Endodermal cell (in vitro differentiated cells): ENCODE measurements around the gene FTO. TPM values are rescaled to one million over a fixed set of nuclear protein-coding genes. Genes with fewer than 3 reads are reported as not detected.

ENCODE experiments used
- DNase-seq: peaks from one replicate; pipeline ENCODE4 v3.0.0-alpha.2; 2017
- H3K27ac ChIP-seq: 2 replicates; pipeline ENCODE4 v1.5.1; 2013; ENCODE audit warnings: mild to moderate bottlenecking, low read depth, low read length, moderate library complexity
- H3K27me3 ChIP-seq: 2 replicates; pipeline ENCODE4 v1.6.1; 2013; ENCODE audit warnings: mild to moderate bottlenecking, low read length, moderate library complexity; ENCODE audit not compliant: insufficient read depth, control insufficient read depth, poor library complexity, severe bottlenecking
- H3K36me3 ChIP-seq: 2 replicates; pipeline ENCODE4 v1.7.0; 2013; ENCODE audit warnings: mild to moderate bottlenecking, low read length, moderate library complexity; ENCODE audit not compliant: control insufficient read depth, insufficient read depth
- H3K4me1 ChIP-seq: one replicate; pipeline ENCODE4 v1.7.0; 2013; ENCODE audit warnings: low read length; ENCODE audit not compliant: control insufficient read depth, insufficient read depth
- H3K4me3 ChIP-seq: 2 replicates; pipeline ENCODE4 v1.5.1; 2013; ENCODE audit warnings: mild to moderate bottlenecking, low read length, moderate library complexity
- H3K9ac ChIP-seq: 2 replicates; pipeline ENCODE4 v1.6.1; 2013; ENCODE audit warnings: mild to moderate bottlenecking, low read length, moderate library complexity; ENCODE audit not compliant: poor library complexity, severe bottlenecking; ENCODE audit errors: extremely low read depth
- H3K9me3 ChIP-seq: 2 replicates; pipeline ENCODE4 v1.6.1; 2013; ENCODE audit warnings: mild to moderate bottlenecking, low read length, moderate library complexity; ENCODE audit not compliant: control insufficient read depth
- H3K27ac Mint-ChIP-seq: 2 replicates; pipeline ENCODE4 v1.8.0; 2020; ENCODE audit warnings: mixed read lengths
- H3K27me3 Mint-ChIP-seq: 2 replicates; pipeline ENCODE4 v1.8.0; 2021; ENCODE audit warnings: mild to moderate bottlenecking, mixed read lengths; ENCODE audit not compliant: insufficient read depth
- H3K36me3 Mint-ChIP-seq: 2 replicates; pipeline ENCODE4 v1.8.0; 2020; ENCODE audit warnings: low read depth, mixed read lengths
- H3K4me1 Mint-ChIP-seq: 2 replicates; pipeline ENCODE4 v1.8.0; 2020; ENCODE audit warnings: mixed read lengths
- H3K4me3 Mint-ChIP-seq: 2 replicates; pipeline ENCODE4 v1.8.0; 2020; ENCODE audit warnings: mild to moderate bottlenecking, moderate library complexity, mixed read lengths
- H3K9me3 Mint-ChIP-seq: 2 replicates; pipeline ENCODE4 v1.8.0; 2020; ENCODE audit warnings: mild to moderate bottlenecking, mixed read lengths
- WGBS, 2 experiments: methylation state at CpG; one replicate each; pipeline versions ENCODE4 v1.1.5 to v1.1.7; 2013; ENCODE audit warnings: missing lambda C conversion rate in 2 of 2, mixed read lengths in 1 of 2; ENCODE audit not compliant: insufficient coverage in 1 of 2, insufficient read length in 1 of 2; 5-methylcytosine and 5-hydroxymethylcytosine counted together
- total RNA-seq, 2 donors: library from RNA; stranded (reverse); fragmentation: NEBNext Ultra II Directional in 1 of 2; extraction: Animal tissue kit (Norgen Biotek cat#: 25700) in 1 of 2; gene quantifications; 2 replicates in 1 of 2; 3 replicates in 1 of 2; pipeline ENCODE4 v1.2.1, GENCODE V29; 2021
- TF ChIP-seq, protein P1 (sequence below): fragments of 200-600 bp; sonication (generic); conservative IDR thresholded peaks from 2 replicates; pipeline ENCODE4 v1.5.0; 2021; ENCODE audit warnings: antibody characterized with exemption, mild to moderate bottlenecking

The FTO gene
- total RNA-seq, 2 donors from 2014 or later, result 80.3 to 102 TPM

DNA sequence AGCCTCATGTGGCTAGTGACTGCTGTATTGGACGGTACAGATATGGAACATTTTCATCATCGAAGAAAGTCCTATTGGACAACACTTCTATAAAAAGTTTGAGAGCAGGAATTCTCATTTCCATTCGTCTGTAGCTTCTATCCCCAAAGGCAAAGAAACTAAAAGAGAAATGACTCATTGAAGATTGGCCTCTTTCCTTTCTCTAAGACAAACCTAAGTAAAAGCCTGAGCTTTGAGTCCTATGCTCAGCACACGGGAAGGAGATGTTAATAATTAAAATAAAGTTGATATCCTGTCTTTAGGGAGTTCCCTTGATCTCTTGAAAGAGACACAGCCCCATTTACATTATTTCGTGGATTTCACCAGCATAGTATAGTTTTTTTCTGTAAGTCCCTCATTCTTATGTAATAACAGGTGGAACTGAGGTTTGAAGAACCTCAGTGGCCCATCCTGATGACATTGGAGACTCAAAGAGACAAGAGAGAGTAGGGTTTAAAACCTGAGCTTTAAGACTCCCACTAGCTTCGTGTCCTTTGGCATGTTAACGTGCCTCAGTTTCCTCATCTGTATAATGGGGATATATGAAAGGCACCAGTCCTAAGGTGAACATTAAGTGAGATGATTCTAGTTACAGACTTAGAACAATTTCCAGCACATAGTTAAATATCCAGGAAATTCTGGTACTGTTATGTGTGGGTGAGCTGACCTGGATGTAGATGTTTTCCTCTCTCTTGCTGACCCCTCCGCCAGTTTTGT lies 408.7 kb downstream of the FTO start:
- no peak overlapping the region for H3K27ac Mint-ChIP-seq

DNA sequence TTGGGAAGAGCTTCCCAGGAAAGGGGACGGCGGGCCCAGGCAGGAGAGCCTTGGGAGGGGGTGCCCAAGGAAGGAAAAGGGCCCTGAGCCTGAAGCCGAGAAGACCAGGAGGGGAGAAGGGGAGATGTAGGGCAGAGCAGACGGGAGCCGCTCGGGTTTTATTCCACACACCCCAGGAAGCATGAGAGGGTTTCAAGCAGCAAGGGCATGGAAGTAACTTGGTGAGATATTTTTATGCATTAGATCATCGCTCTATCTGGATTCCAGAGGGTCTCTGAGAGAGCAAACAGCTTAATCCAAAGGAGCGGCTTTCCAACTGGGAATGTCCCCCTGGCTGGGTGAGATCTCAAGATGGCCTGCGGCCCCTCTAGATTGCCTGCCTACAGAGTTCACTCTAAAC lies 411.6 kb downstream of the FTO start:
- Histone ChIP-seq H3K4me3 (no peak overlapping the region), H3K4me1 (no peaks in the 10 kb centered on the region), H3K27ac (no peak overlapping the region), H3K36me3 (no peaks in the 10 kb centered on the region), H3K27me3 (no peaks in the 10 kb centered on the region), H3K9me3 (no peaks in the 10 kb centered on the region), H3K9ac (no peak overlapping the region)
- peaks cover 17% of the 10 kb centered on the region for H3K4me1 Mint-ChIP-seq
- no peaks in the 10 kb centered on the region for H3K27me3 Mint-ChIP-seq
- H3K4me3 Mint-ChIP-seq, result no peak overlapping the region
- H3K27ac Mint-ChIP-seq, result no peak overlapping the region
- H3K9me3 Mint-ChIP-seq, result no peaks in the 10 kb centered on the region
- TF ChIP-seq, protein P1, sequence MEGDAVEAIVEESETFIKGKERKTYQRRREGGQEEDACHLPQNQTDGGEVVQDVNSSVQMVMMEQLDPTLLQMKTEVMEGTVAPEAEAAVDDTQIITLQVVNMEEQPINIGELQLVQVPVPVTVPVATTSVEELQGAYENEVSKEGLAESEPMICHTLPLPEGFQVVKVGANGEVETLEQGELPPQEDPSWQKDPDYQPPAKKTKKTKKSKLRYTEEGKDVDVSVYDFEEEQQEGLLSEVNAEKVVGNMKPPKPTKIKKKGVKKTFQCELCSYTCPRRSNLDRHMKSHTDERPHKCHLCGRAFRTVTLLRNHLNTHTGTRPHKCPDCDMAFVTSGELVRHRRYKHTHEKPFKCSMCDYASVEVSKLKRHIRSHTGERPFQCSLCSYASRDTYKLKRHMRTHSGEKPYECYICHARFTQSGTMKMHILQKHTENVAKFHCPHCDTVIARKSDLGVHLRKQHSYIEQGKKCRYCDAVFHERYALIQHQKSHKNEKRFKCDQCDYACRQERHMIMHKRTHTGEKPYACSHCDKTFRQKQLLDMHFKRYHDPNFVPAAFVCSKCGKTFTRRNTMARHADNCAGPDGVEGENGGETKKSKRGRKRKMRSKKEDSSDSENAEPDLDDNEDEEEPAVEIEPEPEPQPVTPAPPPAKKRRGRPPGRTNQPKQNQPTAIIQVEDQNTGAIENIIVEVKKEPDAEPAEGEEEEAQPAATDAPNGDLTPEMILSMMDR, result no peak
- peaks cover 10% of the 10 kb centered on the region for H3K36me3 Mint-ChIP-seq
- DNase-seq, result no peak
- WGBS, 2 experiments, result 95% methylated on average over 9 of the region's 9 CpGs

More for the DNA sequence above, 408.7 kb downstream of the FTO start:
- no peaks in the 10 kb centered on the region for H3K27me3 ChIP-seq
- H3K4me3 ChIP-seq, result no peak overlapping the region
- Mint-ChIP-seq H3K4me3 (no peak overlapping the region), H3K4me1 (peaks cover 17% of the 10 kb centered on the region), H3K9me3 (no peaks in the 10 kb centered on the region), H3K36me3 (peaks cover 10% of the 10 kb centered on the region), H3K27me3 (no peaks in the 10 kb centered on the region)
- H3K9me3 ChIP-seq, result no peaks in the 10 kb centered on the region
- WGBS, 2 experiments, result 92 to 98% methylated on average over 5 to 8 of the region's 8 CpGs
- no peak overlapping the region for H3K9ac ChIP-seq
- TF ChIP-seq, protein P1, result no peak
- no peak overlapping the region for H3K27ac ChIP-seq
- no peaks in the 10 kb centered on the region for H3K4me1 ChIP-seq
- DNase-seq, result no peak
- no peaks in the 10 kb centered on the region for H3K36me3 ChIP-seq

DNA sequence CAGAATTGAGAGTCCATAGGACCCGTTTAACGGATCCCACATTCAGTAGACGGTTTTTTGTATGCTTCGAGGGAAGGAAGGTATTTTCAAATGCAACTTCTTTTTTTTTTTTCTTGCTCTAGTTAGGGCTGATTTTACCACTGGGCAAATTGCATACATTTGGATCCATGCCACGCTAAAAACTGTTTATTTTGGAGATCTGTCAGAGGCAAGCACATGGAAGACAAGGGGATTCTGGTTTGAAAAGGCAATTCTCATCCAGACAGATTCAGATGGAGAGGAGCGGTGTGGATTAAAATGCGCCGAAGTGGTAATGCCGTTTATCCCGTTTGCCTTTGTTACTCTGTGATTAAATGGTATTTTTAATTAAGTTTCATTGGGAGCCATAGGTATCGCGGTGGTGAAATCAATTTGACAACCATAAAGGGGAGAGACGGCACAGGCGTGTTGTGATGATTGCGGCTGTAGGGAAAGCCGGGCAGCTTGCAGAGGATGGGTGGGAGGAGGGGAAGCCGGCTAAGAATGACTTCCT lies 412.2 kb downstream of the FTO start:
- Histone ChIP-seq H3K27ac (peak overlapping the region; percentile 13), H3K9ac (no peak overlapping the region), H3K27me3 (no peaks in the 10 kb centered on the region), H3K36me3 (no peaks in the 10 kb centered on the region), H3K4me1 (no peaks in the 10 kb centered on the region), H3K9me3 (no peaks in the 10 kb centered on the region), H3K4me3 (no peak overlapping the region)
- peaks cover 10% of the 10 kb centered on the region for H3K36me3 Mint-ChIP-seq
- no peak for DNase-seq
- H3K27ac Mint-ChIP-seq, result no peak overlapping the region
- TF ChIP-seq, protein P1, result no peak
- H3K4me3 Mint-ChIP-seq, result no peak overlapping the region
- H3K4me1 Mint-ChIP-seq, result peaks cover 17% of the 10 kb centered on the region
- no peaks in the 10 kb centered on the region for H3K9me3 Mint-ChIP-seq
- WGBS, 2 experiments, result 90 to 94% methylated on average over 12 to 17 of the region's 17 CpGs
- no peaks in the 10 kb centered on the region for H3K27me3 Mint-ChIP-seq
